PC-3 (cell line): ENCODE data around the gene PGAM2.

ENCODE experiments used
- CTCF ChIP-seq: fragments of 300-600 bp; sonication (generic); conservative IDR thresholded peaks from 2 replicates; pipeline ENCODE4 v1.5.1; 2017; ENCODE audit warnings: antibody characterized with exemption, low read depth, mild to moderate bottlenecking, low read length
- EZH2 ChIP-seq: fragments of 300-600 bp; sonication (generic); IDR thresholded peaks from one replicate; pipeline ENCODE4 v1.6.1; 2017; ENCODE audit warnings: antibody characterized with exemption, mild to moderate bottlenecking, low read length; ENCODE audit not compliant: unreplicated experiment

- no peak for TF ChIP-seq CTCF
- TF ChIP-seq EZH2 = no peak
These were observed 35.3 kb upstream of the PGAM2 start for GRCh38 chr7:44100458-44101302.
